ENCODE results near the gene S100A8.
"Not testable (repeated sequence)": the region's sequence is repeated elsewhere in the genome, so short reads cannot be mapped to it uniquely, and the experiment has no call there.

The S100A8 gene

GRCh38 chr1:153390938-153391710 is at the start of gene S100A8:
Gene S100A8 (minus strand): TSS chr1:153391073. CDS start chr1:153390535, 538 bp downstream.
- DNase-seq (ENCODE audit: low read depth in 2 of 2), result no peak

- no peak for DNase-seq (ENCODE audit: low read depth in 2 of 2)
These were observed 48.4 kb upstream of the S100A8 start for GRCh38 chr1:153439273-153439672.

GRCh38 chr1:153438599-153438998 is 47.7 kb upstream of the S100A8 start:
- no peak for DNase-seq (ENCODE audit: low read depth in 2 of 2)

- DNase-seq (ENCODE audit: low read depth in 2 of 2), result no peak
These were observed 46.4 kb upstream of the S100A8 start for GRCh38 chr1:153437236-153437635.

GRCh38 chr1:153434746-153435455 is 44.0 kb upstream of the S100A8 start:
- no peak for DNase-seq (ENCODE audit: low read depth in 2 of 2)

GRCh38 chr1:153432874-153433681 is 42.2 kb upstream of the S100A8 start:
- no peak for DNase-seq (ENCODE audit: low read depth in 2 of 2)

- no peak for DNase-seq (ENCODE audit: low read depth in 2 of 2)
These were observed 41.1 kb upstream of the S100A8 start for GRCh38 chr1:153431928-153432327.

- no peak for DNase-seq (ENCODE audit: low read depth in 2 of 2)
These were observed 40.6 kb upstream of the S100A8 start for GRCh38 chr1:153431427-153431826.

GRCh38 chr1:153431002-153431401 is 40.1 kb upstream of the S100A8 start:
- no peak for DNase-seq (ENCODE audit: low read depth in 2 of 2)

GRCh38 chr1:153430561-153430960 is 39.7 kb upstream of the S100A8 start:
- no peak for DNase-seq (ENCODE audit: low read depth in 2 of 2)

GRCh38 chr1:153430166-153430553 is 39.3 kb upstream of the S100A8 start:
- DNase-seq (ENCODE audit: low read depth in 2 of 2), result no peak

- no peak for DNase-seq (ENCODE audit: low read depth in 2 of 2)
These were observed 38.6 kb upstream of the S100A8 start for GRCh38 chr1:153429266-153430165.

GRCh38 chr1:153428791-153429190 is 37.9 kb upstream of the S100A8 start:
- no peak for DNase-seq (ENCODE audit: low read depth in 2 of 2)

GRCh38 chr1:153428073-153428638 is 37.3 kb upstream of the S100A8 start:
- no peak for DNase-seq (ENCODE audit: low read depth in 2 of 2)

- no peak for DNase-seq (ENCODE audit: low read depth in 2 of 2)
These were observed 35.9 kb upstream of the S100A8 start for GRCh38 chr1:153426809-153427208.

- peak; percentile 45 to 67 for DNase-seq (ENCODE audit: low read depth in 2 of 2)
These were observed 31.7 kb upstream of the S100A8 start for GRCh38 chr1:153422450-153423068.

GRCh38 chr1:153420306-153420705 is 29.4 kb upstream of the S100A8 start:
- no peak for DNase-seq (ENCODE audit: low read depth in 2 of 2)

- DNase-seq (ENCODE audit: low read depth in 2 of 2), result not testable (repeated sequence)
These were observed 28.5 kb upstream of the S100A8 start for GRCh38 chr1:153419436-153419793.

- not testable (repeated sequence) for DNase-seq (ENCODE audit: low read depth in 2 of 2)
These were observed 28.0 kb upstream of the S100A8 start for GRCh38 chr1:153418758-153419435.

Data from stimulated activated CD4-positive, alpha-beta T cell treated with anti-CD3 and anti-CD28 coated beads, Interleukin-4, amount 100 ng/mL, for 48 hours (primary cell).